Measurements from ENCODE around the gene ANKS6.

GRCh38 chr9:98839724-98840123 is 43.4 kb upstream of the ANKS6 start:
- TF ChIP-seq CTCF (IDR thresholded peaks at IDR 0.05; ENCODE audit: low read depth, low read length) (no peak), MAX (IDR thresholded peaks at IDR 0.05; ENCODE audit: low read depth, low read length) (no peak)
